Panc1 (cell line): ENCODE measurements around the gene POGK. TPM values are rescaled to one million over a fixed set of nuclear protein-coding genes. Genes with fewer than 3 reads are reported as not detected.

Experiments
- ATAC-seq: fragments of 200-7000 bp; cut with Tn5 transposase; 2 replicates; pipeline ENCODE4 v1.9.1; 2020; ENCODE audit warnings: mild to moderate bottlenecking, moderate library complexity
- BruUV-seq: library from RNA; stranded (reverse); fragments of 400-500 nt; replicated peaks from 2 replicates; lab custom pipeline; 2021; lab: Mats Ljungman, UMichigan
- CTCF ChIA-PET: fragments of 300-600 bp; sonication (Branson Sonifier 250); formaldehyde crosslinking; loops from one replicate; lab custom pipeline; 2022; ENCODE audit warnings: antibody characterized with exemption; lab: Charles Lee
- POLR2A ChIA-PET: fragments of 300-600 bp; sonication (Branson Sonifier 250); formaldehyde crosslinking; loops from one replicate; lab custom pipeline; 2022; ENCODE audit warnings: antibody characterized with exemption; lab: Charles Lee
- DNase-seq: peaks from one replicate; pipeline ENCODE4 v3.0.0-alpha.2; 2010; ENCODE audit warnings: low read depth, low spot score
- H3K27ac ChIP-seq: 2 replicates; pipeline ENCODE4 v1.5.1; 2011; ENCODE audit warnings: mild to moderate bottlenecking, low read length, inconsistent platforms
- H3K27me3 ChIP-seq: fragments of 200-500 bp; sonication (Bioruptor generic); 2 replicates; pipeline ENCODE4 v1.6.0; 2014; ENCODE audit warnings: low read length, inconsistent platforms; ENCODE audit not compliant: control insufficient read depth, insufficient read depth
- H3K36me3 ChIP-seq: fragments of 200-500 bp; sonication (Bioruptor generic); 2 replicates; pipeline ENCODE4 v1.5.1; 2014; ENCODE audit warnings: inconsistent platforms, mild to moderate bottlenecking, low read length, moderate library complexity; ENCODE audit not compliant: control insufficient read depth, insufficient read depth
- H3K4me1 ChIP-seq: 2 replicates; pipeline ENCODE4 v1.5.1; 2011; ENCODE audit warnings: inconsistent platforms, mild to moderate bottlenecking, low read length, moderate library complexity; ENCODE audit not compliant: control insufficient read depth, insufficient read depth
- H3K4me3 ChIP-seq, 2 experiments: 2 replicates each; pipeline ENCODE4 v1.5.1; 2011 to 2012; ENCODE audit warnings: low read depth in 2 of 2, low read length in 2 of 2, mild to moderate bottlenecking in 2 of 2, inconsistent platforms in 1 of 2, moderate library complexity in 1 of 2
- H3K9me3 ChIP-seq: fragments of 200-500 bp; sonication (Bioruptor generic); 2 replicates; pipeline ENCODE4 v1.5.1; 2014; ENCODE audit warnings: low read depth, mild to moderate bottlenecking, inconsistent platforms, low read length, moderate library complexity; ENCODE audit not compliant: control insufficient read depth, insufficient read depth
- CTCF ChIP-seq: fragments of 450-650 bp; IDR thresholded peaks from 2 replicates; pipeline ENCODE4 v1.5.1; 2017; ENCODE audit warnings: mild to moderate bottlenecking
- POLR2AphosphoS5 ChIP-seq: IDR thresholded peaks from 2 replicates; pipeline ENCODE4 v1.6.1; 2012; ENCODE audit warnings: mild to moderate bottlenecking, low read depth, low read length, moderate library complexity
- REST ChIP-seq, 2 experiments: IDR thresholded peaks; 2 replicates each; pipeline ENCODE4 v1.6.1; 2011 to 2012; ENCODE audit warnings: low read depth in 2 of 2, control low read depth in 1 of 2, low read length in 1 of 2, mild to moderate bottlenecking in 1 of 2, moderate library complexity in 1 of 2; ENCODE audit not compliant: insufficient read depth in 1 of 2
- SIN3A ChIP-seq: IDR thresholded peaks from 2 replicates; pipeline ENCODE4 v1.6.1; 2012; ENCODE audit warnings: low read depth, mild to moderate bottlenecking, low read length, moderate library complexity, borderline replicate concordance; ENCODE audit not compliant: insufficient read depth
- TCF7L2 ChIP-seq: IDR thresholded peaks from 2 replicates; pipeline ENCODE4 v1.6.1; 2011; ENCODE audit warnings: mild to moderate bottlenecking, low read depth, low read length, inconsistent platforms
- in situ Hi-C: cut with HindIII; loops from 2 replicates; pipeline ENCODE4 v1.10.0; 2016; ENCODE audit warnings: low sequenced_read_pairs, low pct_unique_long_range_greater_than_20kb
- intact Hi-C: fragments of 100-400 bp; cut with micrococcal nuclease; formaldehyde crosslinking; loops from one replicate; pipeline ENCODE4 v1.10.0; 2022; ENCODE audit not compliant: unreplicated experiment
- total RNA-seq: library from RNA; stranded (reverse); gene quantifications from one replicate; pipeline ENCODE4 v1.2.1, GENCODE V29; 2021; ENCODE audit not compliant: unreplicated experiment

The POGK gene
- total RNA-seq, 1 experiment from 2014 or later: 49.5 TPM

DNA sequence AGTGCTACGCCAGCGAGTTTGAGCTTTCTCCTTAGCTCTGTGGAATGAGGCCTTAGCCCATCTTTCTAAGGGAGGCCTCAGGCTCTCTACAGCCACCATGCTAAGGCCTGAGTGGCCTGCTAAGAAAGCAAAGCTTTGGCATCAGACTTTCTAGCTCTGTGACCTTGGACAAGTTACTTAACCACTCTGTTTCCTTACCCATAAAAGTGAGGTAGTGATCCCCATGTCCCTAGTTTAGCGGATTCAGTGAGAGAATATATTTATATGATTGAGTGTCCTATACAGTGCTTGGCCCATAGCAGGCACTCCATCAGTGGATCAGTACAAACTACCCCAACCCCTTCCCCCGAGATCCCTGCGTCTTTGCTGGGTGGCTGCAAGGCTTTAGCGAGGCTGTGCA, 4.0 kb downstream of the POGK start:
- H3K9me3 ChIP-seq: no peaks in the 10 kb centered on the region
- POLR2A ChIA-PET: no interaction called here
- no TSS peak for BruUV-seq
- H3K4me1 ChIP-seq: peaks cover 12% of the 10 kb centered on the region
- CTCF ChIA-PET: no interaction called here
- TF ChIP-seq REST (IDR thresholded peaks at IDR 0.05; ENCODE audit: insufficient read depth in 1 of 2, low read depth in 2 of 2, low read length in 1 of 2) (no peak), SIN3A (no peak), POLR2AphosphoS5 (no peak), TCF7L2 (no peak), CTCF (no peak)
- intact Hi-C loops: loop anchor here (10.0 kb wide), 1 partner anchor 919 kb away; no protein-coding TSS in a partner anchor
- peaks cover 55% of the 10 kb centered on the region for H3K36me3 ChIP-seq
- no peaks in the 10 kb centered on the region for H3K27me3 ChIP-seq
- no peak overlapping the region for H3K27ac ChIP-seq
- DNase-seq (no peak), ATAC-seq (no peak)
- in situ Hi-C loops: no loop called here
- no peak overlapping the region for H3K4me3 ChIP-seq

DNA sequence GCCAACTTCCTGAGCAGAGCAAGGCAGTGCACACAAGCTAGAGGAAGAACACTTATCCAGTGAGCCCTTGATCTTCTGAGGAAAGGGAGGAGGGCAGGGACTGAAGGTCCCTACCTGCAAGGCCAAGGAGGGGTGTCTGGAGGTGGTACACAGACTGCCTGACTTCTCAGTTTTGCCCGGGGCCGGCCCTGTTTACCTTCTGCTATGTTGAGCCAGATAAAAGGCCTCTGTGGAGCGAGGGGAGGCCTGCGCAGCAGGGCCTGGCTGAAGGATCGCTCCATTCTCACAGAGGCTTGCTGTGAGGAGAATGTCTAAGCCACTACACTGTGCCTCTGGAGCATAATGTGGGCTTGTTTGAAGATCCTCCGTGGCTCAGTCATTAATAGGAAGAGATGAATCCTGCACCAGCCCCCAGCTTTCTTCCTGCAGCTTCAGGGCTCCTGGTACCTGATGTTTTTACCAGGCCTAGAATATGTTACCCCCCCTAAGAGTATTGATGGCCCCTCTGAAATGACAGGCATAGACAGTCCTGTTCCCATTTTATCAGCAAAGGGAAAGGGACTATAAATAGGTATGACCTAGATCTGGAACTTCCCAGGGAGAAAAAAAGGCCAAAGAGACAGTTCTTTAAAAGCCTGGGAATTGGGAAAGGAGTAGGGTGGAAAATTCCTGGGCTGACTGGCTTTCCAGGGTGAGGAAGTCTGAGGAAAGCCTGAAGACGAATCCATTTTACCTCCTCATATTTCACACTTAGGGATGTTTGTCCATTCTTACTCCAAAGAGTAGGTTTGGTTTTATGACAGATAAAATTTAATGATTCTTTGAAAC, 4.7 kb downstream of the POGK start:
- DNase-seq (no peak), ATAC-seq (no peak)
- intact Hi-C loops: loop anchor here (10.0 kb wide), 1 partner anchor 919 kb away; no protein-coding TSS in a partner anchor
- Histone ChIP-seq H3K27ac (no peak overlapping the region), H3K4me1 (peaks cover 9% of the 10 kb centered on the region), H3K4me3 (no peak overlapping the region), H3K9me3 (no peaks in the 10 kb centered on the region), H3K36me3 (peaks cover 62% of the 10 kb centered on the region), H3K27me3 (no peaks in the 10 kb centered on the region)
- ChIA-PET POLR2A (interaction anchor here (0.5 kb wide), 1 partner anchor 443 kb away, joined by 3 read pairs; no protein-coding TSS in a partner anchor), CTCF (interaction anchor here (0.5 kb wide), 1 partner anchor 130 kb away, joined by 3 read pairs; no protein-coding TSS in a partner anchor)
- in situ Hi-C loops: no loop called here
- TF ChIP-seq REST (IDR thresholded peaks at IDR 0.05; ENCODE audit: insufficient read depth in 1 of 2, low read depth in 2 of 2, low read length in 1 of 2) (no peak), TCF7L2 (no peak), POLR2AphosphoS5 (no peak)
- no TSS peak for BruUV-seq
